ENCODE results near the gene GPX7.

- TF ChIP-seq CTCF (IDR thresholded peaks at IDR 0.05) (no peak), POLR2AphosphoS5 (IDR thresholded peaks at IDR 0.05) (no peak), POLR2A (IDR thresholded peaks at IDR 0.05) (no peak)
Measured at GRCh38 chr1:52554756-52555155, 47.4 kb upstream of the GPX7 start.
